HepG2 (cell line): ENCODE measurements around the gene PEF1. TPM values are rescaled to one million over a fixed set of nuclear protein-coding genes. Genes with fewer than 3 reads are reported as not detected.

Experiments used
- ATAC-seq: fragments of 200-7000 bp; cut with Tn5 transposase; 3 replicates; pipeline ENCODE4 v1.9.1; 2020; ENCODE audit warnings: mild to moderate bottlenecking, moderate library complexity
- BruUV-seq: library from RNA; stranded (reverse); fragments of 400-500 nt; replicated peaks from 2 replicates; lab custom pipeline; 2021; lab: Mats Ljungman, UMichigan
- CTCF ChIA-PET: fragments of 300-600 bp; formaldehyde crosslinking; extraction: SDS; loops from one replicate; lab custom pipeline; 2021; ENCODE audit warnings: low total read pairs, inconsistent platforms, low intra/inter-chr PET ratio; lab: Yijun Ruan, JAX
- POLR2A ChIA-PET: fragments of 350-600 bp; sonication (Branson Sonifier 250); formaldehyde crosslinking; loops from one replicate; lab custom pipeline; 2020; ENCODE audit warnings: antibody characterized with exemption, inconsistent platforms; lab: Yijun Ruan, JAX
- DNase-seq: peaks from one replicate; pipeline ENCODE4 v3.0.0-alpha.2; 2015; ENCODE audit warnings: low spot score
- FAIRE-seq: peaks from 3 replicates; lab custom pipeline; 2011; peaks lifted over from hg19 to GRCh38; lab: Jason Lieb, UNC
- H2AFZ ChIP-seq: one replicate; pipeline ENCODE4 v1.6.1; 2011; ENCODE audit warnings: low read length, inconsistent platforms
- H3K27ac ChIP-seq: fragments of 300-600 bp; 3 replicates; pipeline ENCODE4 v1.8.0; 2011; ENCODE audit warnings: mixed run types, mild to moderate bottlenecking, mixed read lengths, low read length, inconsistent platforms; ENCODE audit not compliant: insufficient read depth; ENCODE audit errors: extremely low read length
- H3K27me3 ChIP-seq, 2 experiments: fragments of 200-600 bp in 1 of 2; 2 replicates in 1 of 2; 3 replicates in 1 of 2; pipeline versions ENCODE4 v1.6.0 to v1.8.0; 2011; ENCODE audit warnings: low read length in 2 of 2, mild to moderate bottlenecking in 2 of 2, moderate library complexity in 2 of 2, inconsistent platforms in 1 of 2; ENCODE audit not compliant: insufficient read depth in 2 of 2, control insufficient read depth in 1 of 2
- H3K36me3 ChIP-seq, 2 experiments: fragments of 200-600 bp in 1 of 2; replicated peaks in 1 of 2; 2 replicates in 1 of 2; 3 replicates in 1 of 2; pipeline versions ENCODE4 v1.5.1 to v1.8.0; 2011; ENCODE audit warnings: low read length in 2 of 2, inconsistent platforms in 1 of 2; ENCODE audit not compliant: insufficient read depth in 2 of 2, control insufficient read depth in 1 of 2
- H3K4me1 ChIP-seq: 2 replicates; pipeline ENCODE4 v1.5.1; 2012; ENCODE audit warnings: low read length, inconsistent platforms; ENCODE audit not compliant: insufficient read depth
- H3K4me2 ChIP-seq: 2 replicates; pipeline ENCODE4 v1.6.0; 2011; ENCODE audit warnings: low read depth, low read length, inconsistent platforms
- H3K4me3 ChIP-seq, 3 experiments: fragments of 200-600 bp in 1 of 3; sonication (generic), shearing (Covaris generic) in 1 of 3; replicated peaks in 1 of 3; 2 replicates each; pipeline ENCODE4 v1.5.1; 2011 to 2016; ENCODE audit warnings: low read length in 3 of 3, inconsistent platforms in 2 of 3, low read depth in 2 of 3, mild to moderate bottlenecking in 2 of 3, control low read depth in 1 of 3, mixed read lengths in 1 of 3; ENCODE audit not compliant: insufficient read depth in 1 of 3
- H3K79me2 ChIP-seq: one replicate; pipeline ENCODE4 v1.6.1; 2011; ENCODE audit warnings: low read length, inconsistent platforms; ENCODE audit not compliant: insufficient read depth
- H3K9ac ChIP-seq: 2 replicates; pipeline ENCODE4 v1.6.0; 2011; ENCODE audit warnings: mild to moderate bottlenecking, low read depth, low read length, inconsistent platforms; ENCODE audit not compliant: insufficient read depth
- H3K9me3 ChIP-seq: 2 replicates; pipeline ENCODE4 v1.5.1; 2012; ENCODE audit warnings: mild to moderate bottlenecking, low read length
- H4K20me1 ChIP-seq: 2 replicates; pipeline ENCODE4 v1.6.0; 2011; ENCODE audit warnings: inconsistent platforms, mild to moderate bottlenecking, low read length, moderate library complexity; ENCODE audit not compliant: insufficient read depth
- GABPA ChIP-seq, 2 experiments: IDR thresholded peaks; 2 replicates each; pipeline ENCODE4 v1.6.1; 2011 to 2016; ENCODE audit warnings: low read depth in 2 of 2, low read length in 1 of 2, missing biosample characterization in 1 of 2, missing genetic modification characterization in 1 of 2
- HHEX ChIP-seq: IDR thresholded peaks from 2 replicates; pipeline ENCODE4 v1.6.1; 2016; ENCODE audit warnings: control low read depth
- ISL2 ChIP-seq: sonication (generic); formaldehyde crosslinking; IDR thresholded peaks from 2 replicates; pipeline ENCODE4 v1.5.0; 2020; ENCODE audit warnings: missing genetic modification reagents
- MED13 ChIP-seq: sonication (generic); formaldehyde crosslinking; IDR thresholded peaks from 2 replicates; pipeline ENCODE4 v1.5.0; 2020; ENCODE audit warnings: missing genetic modification reagents
- MXI1 ChIP-seq: IDR thresholded peaks from 3 replicates; pipeline ENCODE4 v1.6.1; 2012; ENCODE audit warnings: low read depth, low read length, inconsistent platforms, borderline replicate concordance
- PAWR ChIP-seq: sonication (generic); formaldehyde crosslinking; IDR thresholded peaks from 2 replicates; pipeline ENCODE4 v1.4.0; 2020; ENCODE audit warnings: missing genetic modification reagents, mild to moderate bottlenecking, borderline replicate concordance
- RAD21 ChIP-seq: fragments of 450-650 bp; formaldehyde crosslinking; IDR thresholded peaks from 2 replicates; pipeline ENCODE4 v1.5.0; 2020; ENCODE audit warnings: mild to moderate bottlenecking
- RAD51 ChIP-seq: fragments of 450-650 bp; IDR thresholded peaks from 2 replicates; pipeline ENCODE4 v1.6.1; 2016; ENCODE audit warnings: borderline replicate concordance
- RFX3 ChIP-seq: IDR thresholded peaks from 2 replicates; pipeline ENCODE4 v1.6.1; 2016; ENCODE audit warnings: missing biosample characterization, missing genetic modification reagents
- SIN3A ChIP-seq: IDR thresholded peaks from 2 replicates; pipeline ENCODE4 v1.6.1; 2011; ENCODE audit warnings: low read depth, mild to moderate bottlenecking, control low read depth, low read length, borderline replicate concordance
- SOX6 ChIP-seq, 2 experiments: fragments of 450-650 bp in 1 of 2; sonication (generic) in 1 of 2; formaldehyde crosslinking in 1 of 2; IDR thresholded peaks; 2 replicates each; pipeline versions ENCODE4 v1.4.0 to v1.6.1; 2017 to 2020; ENCODE audit warnings: antibody characterized with exemption in 1 of 2, mild to moderate bottlenecking in 1 of 2, missing genetic modification reagents in 1 of 2
- TARDBP ChIP-seq: sonication (generic); formaldehyde crosslinking; IDR thresholded peaks from 2 replicates; pipeline ENCODE4 v1.8.0; 2022; ENCODE audit warnings: mild to moderate bottlenecking, missing genetic modification reagents
- TFDP1 ChIP-seq: IDR thresholded peaks from 2 replicates; pipeline ENCODE4 v1.6.1; 2016; ENCODE audit warnings: missing compliant biosample characterization, missing genetic modification reagents, borderline replicate concordance
- U2AF2 ChIP-seq: fragments of 200-400 bp; formaldehyde crosslinking; IDR thresholded peaks from 2 replicates; pipeline ENCODE4 v1.6.1; 2017; ENCODE audit warnings: low read depth, mild to moderate bottlenecking, low read length
- ZBTB20 ChIP-seq: sonication (generic); formaldehyde crosslinking; IDR thresholded peaks from 2 replicates; pipeline ENCODE4 v1.8.1; 2023; ENCODE audit warnings: missing genetic modification reagents, low read depth, mild to moderate bottlenecking, borderline replicate concordance
- ZMYM4 ChIP-seq: sonication (generic); formaldehyde crosslinking; IDR thresholded peaks from 2 replicates; pipeline ENCODE4 v1.8.1; 2023; ENCODE audit warnings: mild to moderate bottlenecking, missing genetic modification reagents
- ZNF296 ChIP-seq: sonication (generic); formaldehyde crosslinking; conservative IDR thresholded peaks from 2 replicates; pipeline ENCODE4 v1.5.0; 2020; ENCODE audit warnings: mild to moderate bottlenecking, missing genetic modification reagents
- ZNF570 ChIP-seq: sonication (generic); formaldehyde crosslinking; IDR thresholded peaks from 2 replicates; pipeline ENCODE4 v1.4.0; 2020; ENCODE audit warnings: mild to moderate bottlenecking, missing genetic modification reagents, borderline replicate concordance
- ZNF777 ChIP-seq: sonication (generic); formaldehyde crosslinking; IDR thresholded peaks from 2 replicates; pipeline ENCODE4 v1.4.0; 2020; ENCODE audit warnings: missing genetic modification reagents
- ZXDC ChIP-seq: sonication (generic); formaldehyde crosslinking; IDR thresholded peaks from 2 replicates; pipeline ENCODE4 v1.5.0; 2020; ENCODE audit warnings: mild to moderate bottlenecking, missing genetic modification reagents
- WGBS: methylation state at CpG from one replicate; pipeline ENCODE4 v1.1.6; 2017; ENCODE audit warnings: low lambda C conversion rate; 5-methylcytosine and 5-hydroxymethylcytosine counted together
- in situ Hi-C: cut with HindIII; loops from 2 replicates; pipeline ENCODE4 v1.10.0; 2017; ENCODE audit warnings: low pct_unique_long_range_greater_than_20kb; ENCODE audit not compliant: extremely low pct_ligation_motif_present
- intact Hi-C: fragments of 100-400 bp; cut with micrococcal nuclease; formaldehyde crosslinking; loops from one replicate; pipeline ENCODE4 v1.10.0; 2022; ENCODE audit not compliant: unreplicated experiment
- polyA plus RNA-seq, 8 experiments: library from polyadenylated mRNA; depleted of rRNA in 3 of 8; stranded (reverse) in 7 of 8; unstranded in 1 of 8; fragments of >200 nt; fragmentation: Illumina TruSeq in 4 of 8; extraction: Trizol in 4 of 8; gene quantifications; 2 replicates each; pipeline versions ENCODE4 v1.2.1 to v1.2.3, GENCODE V29; 2011 to 2016; ENCODE audit warnings: low read depth in 4 of 8, missing spikeins in 1 of 8, mixed read lengths in 1 of 8; ENCODE audit not compliant: insufficient read depth in 1 of 8
- total RNA-seq, 5 experiments: library from RNA; depleted of rRNA; stranded (reverse); fragments of >200 nt; fragmentation: Illumina TruSeq; extraction: Trizol; gene quantifications; 2 replicates each; pipeline ENCODE4 v1.2.3, GENCODE V29; 2016; ENCODE audit warnings: low read depth in 1 of 5
- TF ChIP-seq, protein P1 (sequence below): fragments of 450-650 bp; IDR thresholded peaks from 2 replicates; pipeline ENCODE4 v1.6.1; 2016

The PEF1 gene
- total and polyA plus RNA-seq, 2 of the 13 experiments (the other 11 are each of a cell fraction or from before 2014, with no cell fraction given): 57.1 to 57.8 TPM

GRCh38 chr1:31645274-31645568 is 545 bp upstream of the PEF1 start:
- WGBS: 0% methylated on average over 11 of the region's 11 CpGs
- H3K79me2 ChIP-seq: peaks cover 35% of the 10 kb centered on the region
- H3K9me3 ChIP-seq: no peaks in the 10 kb centered on the region
- TSS peak; percentile 87 for BruUV-seq
- H3K27me3 ChIP-seq: no peaks in the 10 kb centered on the region; a peak in 1 of 5 replicates
- ATAC-seq: no peak
- H4K20me1 ChIP-seq: no peaks in the 10 kb centered on the region
- H3K27ac ChIP-seq: peak overlapping the region; percentile 89
- H3K9ac ChIP-seq: peak overlapping the region; percentile 93
- peaks cover 62% of the 10 kb centered on the region for H3K4me1 ChIP-seq
- peak overlapping the region; percentile 72 to 87 (median 84) for H3K4me3 ChIP-seq
- no peak for FAIRE-seq
- peak overlapping the region; percentile 93 for H2AFZ ChIP-seq
- intact Hi-C loops (no loop called here), in situ Hi-C loops (no loop called here)
- no peak for DNase-seq
- ChIA-PET CTCF (no interaction called here), POLR2A (interaction anchor here (0.8 to 2.7 kb wide), 14 partner anchors 11 to 348 kb away, joined by 3 to 22 read pairs (median 3); partner anchors contain the start of genes COL16A1, SNRNP40, TINAGL1 and ZCCHC17)
- 0 out of 5 replicates have a peak, but pooled peaks cover 0 to 4% of the 10 kb centered on the region in 2 experiments for H3K36me3 ChIP-seq
- peak overlapping the region; percentile 90 for H3K4me2 ChIP-seq
- no peak for TF ChIP-seq ZNF296 (CRISPR knock-in tag)
- TF ChIP-seq, protein P1, sequence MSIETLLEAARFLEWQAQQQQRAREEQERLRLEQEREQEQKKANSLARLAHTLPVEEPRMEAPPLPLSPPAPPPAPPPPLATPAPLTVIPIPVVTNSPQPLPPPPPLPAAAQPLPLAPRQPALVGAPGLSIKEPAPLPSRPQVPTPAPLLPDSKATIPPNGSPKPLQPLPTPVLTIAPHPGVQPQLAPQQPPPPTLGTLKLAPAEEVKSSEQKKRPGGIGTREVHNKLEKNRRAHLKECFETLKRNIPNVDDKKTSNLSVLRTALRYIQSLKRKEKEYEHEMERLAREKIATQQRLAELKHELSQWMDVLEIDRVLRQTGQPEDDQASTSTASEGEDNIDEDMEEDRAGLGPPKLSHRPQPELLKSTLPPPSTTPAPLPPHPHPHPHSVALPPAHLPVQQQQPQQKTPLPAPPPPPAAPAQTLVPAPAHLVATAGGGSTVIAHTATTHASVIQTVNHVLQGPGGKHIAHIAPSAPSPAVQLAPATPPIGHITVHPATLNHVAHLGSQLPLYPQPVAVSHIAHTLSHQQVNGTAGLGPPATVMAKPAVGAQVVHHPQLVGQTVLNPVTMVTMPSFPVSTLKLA: no peak
- no peak for TF ChIP-seq ZXDC (CRISPR knock-in tag)
- no peak for TF ChIP-seq PAWR (CRISPR knock-in tag)
- TF ChIP-seq RFX3 (CRISPR knock-in tag): peak; percentile 90
- no peak for TF ChIP-seq GABPA (IDR thresholded peaks at IDR 0.05; ENCODE audit: low read depth, low read length)
- TF ChIP-seq GABPA (CRISPR knock-in tag; IDR thresholded peaks at IDR 0.05; ENCODE audit: low read depth): no peak
- 0 out of 2 replicates have a peak, but pooled peaks have one; percentile 27 for TF ChIP-seq ISL2 (CRISPR knock-in tag)
- 0 out of 2 replicates have a peak, but pooled peaks have one; percentile 68 for TF ChIP-seq TFDP1
- TF ChIP-seq SOX6 (IDR thresholded peaks at IDR 0.05): no peak
- TF ChIP-seq SOX6 (CRISPR knock-in tag; IDR thresholded peaks at IDR 0.05): no peak
- no peak for TF ChIP-seq TARDBP (CRISPR knock-in tag)
- no peak; the same call in 1 of the 2 replicates for TF ChIP-seq U2AF2
- TF ChIP-seq MXI1: peak; percentile 67; the same call in 1 of the 3 replicates
- TF ChIP-seq MED13 (CRISPR knock-in tag): no peak
- no peak for TF ChIP-seq ZBTB20 (CRISPR knock-in tag)
- 0 out of 2 replicates have a peak, but pooled peaks have one; percentile 8 for TF ChIP-seq RAD21
- TF ChIP-seq HHEX: no peak
- TF ChIP-seq RAD51: no peak
- 0 out of 2 replicates have a peak, but pooled peaks have one; percentile 19 for TF ChIP-seq ZNF777 (CRISPR knock-in tag)
- 0 out of 2 replicates have a peak, but pooled peaks have one; percentile 0 for TF ChIP-seq ZMYM4
- TF ChIP-seq SIN3A: peak; percentile 44; the same call in 1 of the 2 replicates
- no peak for TF ChIP-seq ZNF570
